ENCODE results near the gene SLCO4A1. TPM values are rescaled to one million over a fixed set of nuclear protein-coding genes. Genes with fewer than 3 reads are reported as not detected.

The SLCO4A1 gene
- total and polyA plus RNA-seq, 2 experiments from 2014 or later = 0.15 to 1.0 TPM

GRCh38 chr20:62691487-62691886 lies 49.2 kb downstream of the SLCO4A1 start:
- Histone ChIP-seq H3K4me1 (ENCODE audit: low read depth) (no peaks in the 10 kb centered on the region), H3K36me3 (no peaks in the 10 kb centered on the region), H3K27me3 (no peaks in the 10 kb centered on the region), H3K9me3 (ENCODE audit: low read depth) (no peaks in the 10 kb centered on the region), H3K27ac (no peak overlapping the region), H3K4me3 (no peak overlapping the region)
- no peak for TF ChIP-seq CTCF (IDR thresholded peaks at IDR 0.05; ENCODE audit: low read depth, low read length)
- DNase-seq (ENCODE audit: low read depth in 1 of 2, low spot score in 1 of 2) = no peak

GRCh38 chr20:62692176-62692575 lies 49.9 kb downstream of the SLCO4A1 start:
- Histone ChIP-seq H3K4me1 (ENCODE audit: low read depth) (no peaks in the 10 kb centered on the region), H3K27me3 (no peaks in the 10 kb centered on the region), H3K36me3 (no peaks in the 10 kb centered on the region), H3K9me3 (ENCODE audit: low read depth) (no peaks in the 10 kb centered on the region), H3K4me3 (no peak overlapping the region), H3K27ac (no peak overlapping the region)
- no peak for TF ChIP-seq CTCF (IDR thresholded peaks at IDR 0.05; ENCODE audit: low read depth, low read length)
- DNase-seq (ENCODE audit: low read depth in 1 of 2, low spot score in 1 of 2) = no peak

- DNase-seq (ENCODE audit: low read depth in 1 of 2, low spot score in 1 of 2) = no peak
- H3K27ac ChIP-seq = no peak overlapping the region
- H3K27me3 ChIP-seq = no peaks in the 10 kb centered on the region
- no peaks in the 10 kb centered on the region for H3K9me3 ChIP-seq (ENCODE audit: low read depth)
- H3K4me1 ChIP-seq (ENCODE audit: low read depth) = no peaks in the 10 kb centered on the region
- no peak overlapping the region for H3K4me3 ChIP-seq
- no peaks in the 10 kb centered on the region for H3K36me3 ChIP-seq
- no peak for TF ChIP-seq CTCF (IDR thresholded peaks at IDR 0.05; ENCODE audit: low read depth, low read length)
Measured at GRCh38 chr20:62692801-62693523, 50.7 kb downstream of the SLCO4A1 start.

- Histone ChIP-seq H3K27me3 (no peaks in the 10 kb centered on the region), H3K4me1 (ENCODE audit: low read depth) (no peaks in the 10 kb centered on the region), H3K4me3 (no peak overlapping the region), H3K9me3 (ENCODE audit: low read depth) (no peaks in the 10 kb centered on the region), H3K36me3 (no peaks in the 10 kb centered on the region), H3K27ac (no peak overlapping the region)
- no peak for DNase-seq (ENCODE audit: low read depth in 1 of 2, low spot score in 1 of 2)
- no peak for TF ChIP-seq CTCF (IDR thresholded peaks at IDR 0.05; ENCODE audit: low read depth, low read length)
Measured at GRCh38 chr20:62693524-62693922, 51.2 kb downstream of the SLCO4A1 start.

GRCh38 chr20:62694106-62694505 lies 51.8 kb downstream of the SLCO4A1 start:
- no peak for DNase-seq (ENCODE audit: low read depth in 1 of 2, low spot score in 1 of 2)
- no peak overlapping the region for H3K27ac ChIP-seq
- no peaks in the 10 kb centered on the region for H3K4me1 ChIP-seq (ENCODE audit: low read depth)
- no peaks in the 10 kb centered on the region for H3K36me3 ChIP-seq
- TF ChIP-seq CTCF (IDR thresholded peaks at IDR 0.05; ENCODE audit: low read depth, low read length) = no peak
- no peaks in the 10 kb centered on the region for H3K9me3 ChIP-seq (ENCODE audit: low read depth)
- no peaks in the 10 kb centered on the region for H3K27me3 ChIP-seq
- no peak overlapping the region for H3K4me3 ChIP-seq

All from cardiac muscle cell (in vitro differentiated cells and primary cell).